Neuronal stem cell (in vitro differentiated cells): ENCODE data around the gene SEL1L2.
"Not testable (repeated sequence)": the region's sequence is repeated elsewhere in the genome, so short reads cannot be mapped to it uniquely, and the experiment has no call there.

Experiments used
- DNase-seq: peaks from one replicate; pipeline ENCODE4 v3.0.0-alpha.2; 2013; ENCODE audit warnings: low spot score
- H2AFZ ChIP-seq: one replicate; pipeline ENCODE4 v1.6.1; 2013; ENCODE audit warnings: mild to moderate bottlenecking, low read length, inconsistent platforms
- H2AK5ac ChIP-seq: 2 replicates; pipeline ENCODE4 v1.6.1; 2013; ENCODE audit warnings: low read depth, mild to moderate bottlenecking, inconsistent platforms, low read length, moderate library complexity, mixed read lengths
- H2BK120ac ChIP-seq: 2 replicates; pipeline ENCODE4 v1.6.1; 2013; ENCODE audit warnings: low read depth, mild to moderate bottlenecking, inconsistent platforms, low read length, moderate library complexity, mixed read lengths
- H2BK12ac ChIP-seq: one replicate; pipeline ENCODE4 v1.6.1; 2013; ENCODE audit warnings: low read length, inconsistent platforms
- H2BK15ac ChIP-seq: 2 replicates; pipeline ENCODE4 v1.6.1; 2013; ENCODE audit warnings: mild to moderate bottlenecking, low read length, inconsistent platforms, mixed read lengths
- H2BK5ac ChIP-seq: one replicate; pipeline ENCODE4 v1.6.1; 2013; ENCODE audit warnings: inconsistent platforms, mild to moderate bottlenecking, low read length, moderate library complexity
- H3K14ac ChIP-seq: one replicate; pipeline ENCODE4 v1.6.1; 2013; ENCODE audit warnings: low read length, inconsistent platforms
- H3K18ac ChIP-seq: 2 replicates; pipeline ENCODE4 v1.6.1; 2013; ENCODE audit warnings: low read length, inconsistent platforms
- H3K23ac ChIP-seq: 2 replicates; pipeline ENCODE4 v1.6.1; 2013; ENCODE audit warnings: low read depth, mild to moderate bottlenecking, mixed read lengths, low read length, inconsistent platforms; ENCODE audit not compliant: poor library complexity
- H3K27ac ChIP-seq: replicated peaks from 3 replicates; pipeline ENCODE4 v1.5.1; 2013; ENCODE audit warnings: low read length, inconsistent platforms
- H3K27me3 ChIP-seq, 3 experiments: 2 replicates each; pipeline ENCODE4 v1.6.1; 2013; ENCODE audit warnings: low read length in 3 of 3, mild to moderate bottlenecking in 2 of 3, inconsistent platforms in 1 of 3, low read depth in 1 of 3, mixed read lengths in 1 of 3, moderate library complexity in 1 of 3; ENCODE audit not compliant: control insufficient read depth in 3 of 3, insufficient read depth in 3 of 3
- H3K36me3 ChIP-seq, 2 donors: replicated peaks in 1 of 2; 2 replicates each; pipeline ENCODE4 v1.6.1; 2013; ENCODE audit warnings: low read length in 2 of 2; ENCODE audit not compliant: control insufficient read depth in 2 of 2, insufficient read depth in 2 of 2
- H3K4ac ChIP-seq: 2 replicates; pipeline ENCODE4 v1.6.1; 2013; ENCODE audit warnings: inconsistent platforms, mild to moderate bottlenecking, low read length, moderate library complexity
- H3K4me1 ChIP-seq, 2 donors: 1 replicate in 1 of 2; 2 replicates in 1 of 2; pipeline ENCODE4 v1.6.1; 2013; ENCODE audit warnings: low read length in 2 of 2, low read depth in 1 of 2; ENCODE audit not compliant: control insufficient read depth in 2 of 2, insufficient read depth in 1 of 2
- H3K4me2 ChIP-seq: one replicate; pipeline ENCODE4 v1.6.1; 2013; ENCODE audit warnings: mild to moderate bottlenecking, low read length, inconsistent platforms; ENCODE audit not compliant: insufficient read depth, poor library complexity, severe bottlenecking
- H3K4me3 ChIP-seq, 2 donors: 2 replicates each; pipeline ENCODE4 v1.5.1; 2013; ENCODE audit warnings: low read length in 2 of 2, mild to moderate bottlenecking in 2 of 2, inconsistent platforms in 1 of 2, moderate library complexity in 1 of 2
- H3K79me1 ChIP-seq: one replicate; pipeline ENCODE4 v1.6.1; 2013; ENCODE audit warnings: low read depth, mild to moderate bottlenecking, inconsistent platforms, low read length, moderate library complexity
- H3K9ac ChIP-seq: one replicate; pipeline ENCODE4 v1.6.1; 2013; ENCODE audit warnings: mild to moderate bottlenecking, low read depth, low read length, inconsistent platforms; ENCODE audit not compliant: poor library complexity
- H3K9me3 ChIP-seq, 2 donors: replicated peaks in 1 of 2; 2 replicates each; pipeline versions ENCODE3 to v1.6.1; 2013; ENCODE audit warnings: low read length in 2 of 2, mild to moderate bottlenecking in 2 of 2, inconsistent platforms in 1 of 2, low read depth in 1 of 2, mixed read lengths in 1 of 2, moderate library complexity in 1 of 2; ENCODE audit not compliant: control insufficient read depth in 2 of 2, insufficient read depth in 1 of 2
- H4K8ac ChIP-seq: one replicate; pipeline ENCODE4 v1.6.1; 2013; ENCODE audit warnings: low read depth, mild to moderate bottlenecking, inconsistent platforms, low read length, moderate library complexity
- H4K91ac ChIP-seq: one replicate; pipeline ENCODE4 v1.6.1; 2013; ENCODE audit warnings: low read length, low read depth, mild to moderate bottlenecking, inconsistent platforms; ENCODE audit not compliant: poor library complexity
- whole genome bisulfite sequencing, 2 donors: extraction: QIAGEN DNeasy Blood & Tissue Kit; methylation state at CpG; one replicate each; pipeline ENCODE4 v1.1.7; 2013; ENCODE audit warnings: missing lambda C conversion rate in 2 of 2, mixed read lengths in 1 of 2; ENCODE audit not compliant: insufficient read length in 2 of 2, insufficient replicate concordance in 1 of 2; ENCODE audit errors: extremely low coverage in 2 of 2; 5-methylcytosine and 5-hydroxymethylcytosine counted together

SEL1L2 gene

DNA sequence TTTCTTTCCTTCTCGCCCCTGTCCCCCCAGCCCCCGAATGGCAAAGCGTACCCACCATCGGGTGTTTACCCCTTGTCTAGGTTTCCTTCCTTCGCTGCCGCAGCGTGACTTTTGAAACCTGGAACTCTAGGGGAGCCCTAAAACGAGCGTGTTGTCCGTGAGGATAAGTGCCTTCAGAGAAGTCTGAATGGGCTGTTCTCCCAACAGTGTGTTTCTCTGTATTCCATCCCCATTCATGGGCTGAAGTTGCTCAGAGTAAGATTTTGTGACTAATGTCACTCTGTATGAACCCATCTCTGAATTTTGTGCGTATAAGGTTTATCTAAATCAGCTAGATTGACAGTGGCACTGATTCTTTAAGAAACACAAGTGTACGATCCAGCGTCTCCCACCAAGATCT, 5.9 kb upstream of the SEL1L2 start:
- H3K4me2 ChIP-seq, result peak overlapping the region; percentile 79
- no peak overlapping the region for H3K14ac ChIP-seq
- no peak overlapping the region for H2AK5ac ChIP-seq
- H3K79me1 ChIP-seq, result no peaks in the 10 kb centered on the region
- no peak overlapping the region for H3K9ac ChIP-seq
- no peak overlapping the region for H4K91ac ChIP-seq
- H3K23ac ChIP-seq, result peak overlapping the region; percentile 85
- H2BK12ac ChIP-seq, result no peak overlapping the region
- H2AFZ ChIP-seq, result peak overlapping the region; percentile 99
- H3K4me1 ChIP-seq, result no peaks in the 10 kb centered on the region
- H3K4ac ChIP-seq, result no peak overlapping the region
- peaks cover 0 to 6% (median 0%) of the 10 kb centered on the region in 3 experiments for H3K27me3 ChIP-seq
- H4K8ac ChIP-seq, result no peak overlapping the region
- DNase-seq, result no peak
- no peaks in the 10 kb centered on the region for H3K36me3 ChIP-seq
- WGBS, 2 donors, result no CpG with 5 or more reads among the region's 13 CpGs
- H2BK15ac ChIP-seq, result no peak overlapping the region
- H3K9me3 ChIP-seq, result peaks cover 2 to 7% of the 10 kb centered on the region in 2 donors
- no peak overlapping the region for H3K27ac ChIP-seq
- H3K4me3 ChIP-seq, result peak overlapping the region; percentile 86 to 96
- no peak overlapping the region for H2BK120ac ChIP-seq
- H2BK5ac ChIP-seq, result no peak overlapping the region
- no peak overlapping the region for H3K18ac ChIP-seq

DNA sequence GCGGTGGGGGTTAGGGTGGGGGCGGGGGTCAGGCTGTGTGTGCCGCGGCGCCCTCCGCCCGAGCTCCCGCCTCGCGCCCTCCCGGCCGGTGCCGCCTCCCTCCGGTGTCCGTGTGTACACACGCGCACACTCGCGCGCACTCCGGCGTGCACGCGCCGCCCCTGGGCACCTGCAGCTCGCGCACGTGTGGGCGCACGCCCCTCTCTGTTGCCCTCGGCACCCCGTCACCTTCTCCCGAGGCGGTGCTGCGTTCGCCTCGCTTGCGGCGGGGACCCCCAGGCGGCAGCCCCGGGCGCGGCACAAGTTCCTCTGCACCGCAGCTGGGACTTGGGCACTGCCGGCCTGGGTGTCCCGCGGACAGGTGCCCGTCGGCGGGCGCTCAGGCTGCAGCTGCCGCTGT, 5.4 kb upstream of the SEL1L2 start:
- Histone ChIP-seq H3K9me3 (peaks cover 2 to 8% of the 10 kb centered on the region in 2 donors), H3K27me3 (peaks cover 0 to 6% (median 0%) of the 10 kb centered on the region in 3 experiments), H3K27ac (no peak overlapping the region), H3K9ac (peak overlapping the region; percentile 88), H3K4me3 (peak overlapping the region; percentile 86 to 96), H3K4me1 (peaks cover 0 to under 1% of the 10 kb centered on the region in 2 donors), H2BK120ac (no peak overlapping the region), H2BK12ac (no peak overlapping the region), H3K18ac (peak overlapping the region; percentile 85), H2BK5ac (no peak overlapping the region), H4K8ac (no peak overlapping the region), H4K91ac (no peak overlapping the region), H3K4me2 (peak overlapping the region; percentile 79), H2BK15ac (no peak overlapping the region), H3K79me1 (no peaks in the 10 kb centered on the region), H3K4ac (no peak overlapping the region), H3K14ac (no peak overlapping the region), H2AFZ (peak overlapping the region; percentile 99), H3K36me3 (no peaks in the 10 kb centered on the region), H3K23ac (peak overlapping the region; percentile 85), H2AK5ac (no peak overlapping the region)
- WGBS, 2 donors, result no CpG with 5 or more reads among the region's 52 CpGs
- no peak for DNase-seq

DNA sequence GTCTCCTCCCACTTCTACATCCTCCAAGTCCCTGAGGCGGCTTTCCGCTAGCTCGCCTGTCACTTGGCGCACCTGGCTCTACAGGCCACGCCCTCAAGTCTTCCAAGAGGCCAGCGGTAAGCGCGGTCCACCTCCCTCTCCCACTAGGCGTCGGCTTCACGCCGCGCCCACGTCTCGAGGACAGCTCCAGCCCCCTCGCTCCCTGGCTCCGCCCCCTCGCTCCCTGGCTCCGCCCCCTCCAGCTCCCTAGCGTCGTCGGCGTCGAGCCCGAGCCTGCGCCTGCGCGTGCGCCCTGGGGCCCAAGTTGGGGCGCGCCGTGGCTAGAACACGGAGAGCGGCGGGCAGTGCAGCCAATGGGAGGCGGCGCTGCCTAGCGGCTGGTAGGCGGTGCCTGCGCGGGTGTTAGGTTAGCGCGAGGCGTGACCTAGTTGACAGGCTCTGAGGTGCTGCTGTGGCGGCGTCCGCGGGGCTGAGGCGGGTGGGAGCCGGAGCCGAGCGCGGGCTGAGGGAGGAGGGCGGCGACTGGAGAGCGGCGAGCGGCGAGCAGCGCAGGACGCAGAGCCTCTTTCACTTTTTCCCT, 4.8 kb upstream of the SEL1L2 start, which contains the start of gene MACROD2:
TSS of gene MACROD2 (plus strand) at position 431 of the 580 bp plus-strand sequence.
- Histone ChIP-seq H2BK120ac (no peak within 1 kb of the TSS), H3K9me3 (peaks cover 2 to 8% of the 10 kb centered on the region in 2 donors), H3K27ac (no peak within 1 kb of the TSS), H4K91ac (no peak within 1 kb of the TSS), H3K36me3 (no peaks in the 10 kb centered on the region), H2BK15ac (no peak within 1 kb of the TSS), H2BK12ac (no peak within 1 kb of the TSS), H2BK5ac (no peak within 1 kb of the TSS), H3K9ac (peak within 1 kb of the TSS; percentile 88), H3K4ac (no peak within 1 kb of the TSS), H2AFZ (peak within 1 kb of the TSS; percentile 99), H2AK5ac (no peak within 1 kb of the TSS), H3K4me1 (peaks cover 0 to 5% of the 10 kb centered on the region in 2 donors), H3K27me3 (peaks cover 0 to 6% (median 0%) of the 10 kb centered on the region in 3 experiments), H3K4me2 (peak within 1 kb of the TSS; percentile 82), H4K8ac (no peak within 1 kb of the TSS), H3K18ac (peak within 1 kb of the TSS; percentile 89), H3K23ac (peak within 1 kb of the TSS; percentile 85), H3K79me1 (no peaks in the 10 kb centered on the region), H3K4me3 (peak within 1 kb of the TSS; percentile 86 to 96), H3K14ac (no peak within 1 kb of the TSS)
- no CpG with 5 or more reads among the region's 61 CpGs for WGBS, 2 donors
- peak; percentile 96 for DNase-seq

DNA sequence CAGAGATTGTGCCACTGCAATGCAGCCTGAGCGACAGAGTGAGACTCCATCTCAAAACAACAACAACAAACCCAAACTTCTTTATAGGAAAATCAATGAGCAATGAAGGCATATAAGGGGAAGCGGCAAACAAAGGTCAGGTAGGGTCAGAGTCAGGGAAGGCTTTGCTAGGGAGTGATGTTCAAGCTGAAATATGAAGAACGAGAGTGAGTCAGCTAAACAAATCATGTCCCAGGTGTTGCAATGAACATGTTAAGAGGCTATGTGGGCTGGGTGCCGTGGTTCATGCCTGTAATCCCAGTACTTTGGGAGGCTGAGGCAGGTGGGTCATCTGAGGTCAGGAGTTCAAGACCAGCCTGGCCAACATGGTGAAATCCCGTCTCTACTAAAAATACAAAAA, 1.5 kb upstream of the SEL1L2 start:
- H4K91ac ChIP-seq, H2BK12ac ChIP-seq, H3K27me3 ChIP-seq, H3K27ac ChIP-seq, H2AFZ ChIP-seq, H3K14ac ChIP-seq, H3K4me1 ChIP-seq, H3K9ac ChIP-seq, H3K79me1 ChIP-seq, H3K36me3 ChIP-seq, H3K4me2 ChIP-seq, H3K18ac ChIP-seq, H2BK120ac ChIP-seq, H3K4ac ChIP-seq, H3K23ac ChIP-seq, H3K9me3 ChIP-seq, H4K8ac ChIP-seq, H2BK5ac ChIP-seq, DNase-seq, H3K4me3 ChIP-seq, H2AK5ac ChIP-seq: not testable (repeated sequence)
- no CpG with 5 or more reads among the region's 5 CpGs for WGBS, 2 donors
- peak overlapping the region; percentile 45 for H2BK15ac ChIP-seq
